Glutamatergic neuron (in vitro differentiated cells): ENCODE data around the gene DYNLT1. TPM values are rescaled to one million over a fixed set of nuclear protein-coding genes. Genes with fewer than 3 reads are reported as not detected.
A peak's percentile ranks its signal among the peaks of the same experiment; 100 is the strongest.

ENCODE experiments used
- DNase-seq: peaks from one replicate; pipeline ENCODE4 v3.0.0; 2022
- H3K27ac Mint-ChIP-seq: one replicate; pipeline ENCODE4 v1.8.0; 2020; ENCODE audit warnings: mild to moderate bottlenecking, mixed read lengths, inconsistent platforms; ENCODE audit not compliant: unreplicated experiment
- H3K27me3 Mint-ChIP-seq: one replicate; pipeline ENCODE4 v1.8.0; 2020; ENCODE audit warnings: mild to moderate bottlenecking, moderate library complexity, mixed read lengths, inconsistent platforms; ENCODE audit not compliant: unreplicated experiment
- H3K36me3 Mint-ChIP-seq: one replicate; pipeline ENCODE4 v1.8.0; 2020; ENCODE audit warnings: mild to moderate bottlenecking, mixed read lengths, inconsistent platforms; ENCODE audit not compliant: unreplicated experiment
- H3K4me1 Mint-ChIP-seq: one replicate; pipeline ENCODE4 v1.8.0; 2020; ENCODE audit warnings: mild to moderate bottlenecking, low read depth, mixed read lengths, inconsistent platforms; ENCODE audit not compliant: unreplicated experiment
- H3K4me3 Mint-ChIP-seq: one replicate; pipeline ENCODE4 v1.8.0; 2020; ENCODE audit warnings: mild to moderate bottlenecking, mixed read lengths, inconsistent platforms; ENCODE audit not compliant: unreplicated experiment
- H3K9me3 Mint-ChIP-seq: one replicate; pipeline ENCODE4 v1.8.0; 2020; ENCODE audit warnings: mild to moderate bottlenecking, moderate library complexity, mixed read lengths, inconsistent platforms; ENCODE audit not compliant: unreplicated experiment
- total RNA-seq: library from RNA; stranded (reverse); fragmentation: NEBNext Ultra II Directional; extraction: Animal tissue kit (Norgen Biotek cat#: 25700); gene quantifications from one replicate; pipeline ENCODE4 v1.2.1, GENCODE V29; 2021; ENCODE audit not compliant: unreplicated experiment
- TF ChIP-seq, protein P1 (sequence below): fragments of 200-600 bp; sonication (generic); IDR thresholded peaks from one replicate; pipeline ENCODE4 v1.5.0; 2021; ENCODE audit not compliant: partially characterized antibody, unreplicated experiment

The DYNLT1 gene
- total RNA-seq, 1 donor from 2014 or later, result 261 TPM

- Mint-ChIP-seq H3K4me3 (peak overlapping the region; percentile 92), H3K9me3 (peaks cover 16% of the 10 kb centered on the region), H3K27me3 (peaks cover 6% of the 10 kb centered on the region), H3K36me3 (no peaks in the 10 kb centered on the region), H3K4me1 (peaks cover 28% of the 10 kb centered on the region), H3K27ac (peak overlapping the region; percentile 86)
- TF ChIP-seq, protein P1, sequence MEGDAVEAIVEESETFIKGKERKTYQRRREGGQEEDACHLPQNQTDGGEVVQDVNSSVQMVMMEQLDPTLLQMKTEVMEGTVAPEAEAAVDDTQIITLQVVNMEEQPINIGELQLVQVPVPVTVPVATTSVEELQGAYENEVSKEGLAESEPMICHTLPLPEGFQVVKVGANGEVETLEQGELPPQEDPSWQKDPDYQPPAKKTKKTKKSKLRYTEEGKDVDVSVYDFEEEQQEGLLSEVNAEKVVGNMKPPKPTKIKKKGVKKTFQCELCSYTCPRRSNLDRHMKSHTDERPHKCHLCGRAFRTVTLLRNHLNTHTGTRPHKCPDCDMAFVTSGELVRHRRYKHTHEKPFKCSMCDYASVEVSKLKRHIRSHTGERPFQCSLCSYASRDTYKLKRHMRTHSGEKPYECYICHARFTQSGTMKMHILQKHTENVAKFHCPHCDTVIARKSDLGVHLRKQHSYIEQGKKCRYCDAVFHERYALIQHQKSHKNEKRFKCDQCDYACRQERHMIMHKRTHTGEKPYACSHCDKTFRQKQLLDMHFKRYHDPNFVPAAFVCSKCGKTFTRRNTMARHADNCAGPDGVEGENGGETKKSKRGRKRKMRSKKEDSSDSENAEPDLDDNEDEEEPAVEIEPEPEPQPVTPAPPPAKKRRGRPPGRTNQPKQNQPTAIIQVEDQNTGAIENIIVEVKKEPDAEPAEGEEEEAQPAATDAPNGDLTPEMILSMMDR, result no peak
- no peak for DNase-seq
Measured at GRCh38 chr6:158645064-158646022, 800 bp upstream of the DYNLT1 start.

DNA sequence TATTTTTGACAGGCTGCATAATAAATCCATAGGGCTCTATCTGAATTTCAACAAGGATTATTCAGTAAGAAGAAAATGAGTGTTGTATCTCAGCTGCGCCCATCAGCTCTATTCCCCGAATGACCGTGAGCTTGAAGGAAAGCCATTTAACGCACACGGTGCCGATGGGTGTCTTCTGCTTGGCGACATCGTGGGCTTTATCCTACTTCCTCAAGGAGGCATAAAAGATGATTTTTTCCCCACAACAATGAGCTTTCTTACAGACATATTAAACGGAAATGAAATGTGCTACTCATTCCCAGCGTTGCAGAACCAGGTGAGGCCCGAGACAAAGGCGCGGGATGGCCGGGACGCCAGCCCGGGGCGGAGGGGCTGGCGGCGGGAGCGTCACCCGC, 710 bp downstream of the DYNLT1 start:
- H3K9me3 Mint-ChIP-seq, result peaks cover 16% of the 10 kb centered on the region
- TF ChIP-seq, protein P1, result no peak

DNA sequence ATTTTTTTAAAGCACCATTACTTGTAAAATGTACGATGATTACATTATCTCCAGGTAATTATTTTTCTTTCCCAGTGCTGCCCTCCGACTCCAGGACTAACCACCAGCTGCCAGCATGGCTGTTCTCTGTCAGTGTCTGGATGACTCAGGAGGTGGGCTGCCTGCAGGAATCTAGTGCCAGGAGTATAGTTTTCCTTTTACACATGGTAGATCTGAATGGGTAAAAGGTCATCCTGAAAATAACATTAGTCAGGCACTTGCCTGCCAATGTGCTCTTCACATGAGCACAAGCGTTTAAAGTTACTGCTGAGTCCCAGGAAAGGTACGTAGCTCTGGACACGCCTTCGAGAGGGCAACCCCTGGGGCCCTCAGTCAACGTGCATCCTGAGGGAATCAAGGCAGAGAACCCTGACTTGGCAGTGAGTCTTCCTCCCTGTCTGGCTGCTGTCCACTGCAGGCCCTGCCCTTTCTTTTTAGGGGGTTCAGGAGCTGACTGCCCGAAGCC, 2.4 kb downstream of the DYNLT1 start:
- Mint-ChIP-seq H3K4me1 (peaks cover 27% of the 10 kb centered on the region), H3K27ac (peak overlapping the region; percentile 46), H3K4me3 (peak overlapping the region; percentile 99), H3K27me3 (peaks cover 10% of the 10 kb centered on the region), H3K9me3 (peaks cover 18% of the 10 kb centered on the region), H3K36me3 (no peaks in the 10 kb centered on the region)
- TF ChIP-seq, protein P1, result no peak
- DNase-seq, result no peak

More for the DNA sequence above, 710 bp downstream of the DYNLT1 start:
- Mint-ChIP-seq H3K27me3 (peaks cover 10% of the 10 kb centered on the region), H3K4me1 (peaks cover 33% of the 10 kb centered on the region), H3K27ac (peak overlapping the region; percentile 100), H3K36me3 (no peaks in the 10 kb centered on the region), H3K4me3 (peak overlapping the region; percentile 99)
- DNase-seq, result no peak

DNA sequence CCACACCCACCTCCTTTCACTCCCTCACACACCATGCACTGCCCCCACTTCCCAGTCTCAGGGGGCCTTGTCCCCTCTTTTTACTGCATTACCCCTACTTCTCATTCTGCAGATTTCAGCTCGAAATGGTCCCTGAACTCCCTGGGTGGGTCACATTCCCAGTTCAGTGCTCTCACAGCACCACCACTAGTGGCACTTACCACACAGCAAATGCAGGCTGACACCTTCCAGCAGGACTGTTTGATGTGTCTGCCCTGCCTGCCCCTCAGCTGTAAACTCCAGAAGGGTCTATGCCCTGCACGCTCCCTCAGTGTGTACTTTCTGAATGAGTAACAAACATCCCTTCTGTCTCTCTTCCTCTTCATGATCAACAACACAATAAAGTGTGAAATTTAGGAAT, 4.0 kb downstream of the DYNLT1 start:
- no peak for DNase-seq
- H3K27ac Mint-ChIP-seq, result peak overlapping the region; percentile 56
- peak overlapping the region; percentile 72 for H3K4me3 Mint-ChIP-seq
- TF ChIP-seq, protein P1, result no peak
- peaks cover 24% of the 10 kb centered on the region for H3K4me1 Mint-ChIP-seq
- H3K27me3 Mint-ChIP-seq, result peaks cover 8% of the 10 kb centered on the region
- peaks cover 16% of the 10 kb centered on the region for H3K9me3 Mint-ChIP-seq
- H3K36me3 Mint-ChIP-seq, result no peaks in the 10 kb centered on the region

GRCh38 chr6:158639056-158639455, 5.5 kb downstream of the DYNLT1 start:
- TF ChIP-seq, protein P1, result no peak
- H3K4me1 Mint-ChIP-seq, result peaks cover 24% of the 10 kb centered on the region
- H3K4me3 Mint-ChIP-seq, result no peak overlapping the region
- H3K9me3 Mint-ChIP-seq, result peaks cover 9% of the 10 kb centered on the region
- H3K27ac Mint-ChIP-seq, result peak overlapping the region; percentile 36
- H3K27me3 Mint-ChIP-seq, result peaks cover 8% of the 10 kb centered on the region
- no peak for DNase-seq
- no peaks in the 10 kb centered on the region for H3K36me3 Mint-ChIP-seq
